B cell (primary cell): ENCODE results near the gene PTPRN2. TPM values are rescaled to one million over a fixed set of nuclear protein-coding genes. Genes with fewer than 3 reads are reported as not detected.
"Not testable (repeated sequence)": the region's sequence is repeated elsewhere in the genome, so short reads cannot be mapped to it uniquely, and the experiment has no call there.

Experiments used
- ATAC-seq: fragments of 200-7000 bp; cut with Tn5 transposase; one replicate; pipeline ENCODE4 v1.10.0; 2021; ENCODE audit warnings: low read depth, mild to moderate bottlenecking, moderate number of reproducible peaks, moderate library complexity
- CTCF ChIA-PET: fragments of 350-600 bp; sonication (Branson Sonifier 250); formaldehyde crosslinking; loops from one replicate; lab custom pipeline; 2021; ENCODE audit warnings: antibody characterized with exemption, inconsistent platforms; lab: Charles Lee
- POLR2A ChIA-PET: fragments of 350-600 bp; sonication (Branson Sonifier 250); formaldehyde crosslinking; loops from one replicate; lab custom pipeline; 2021; ENCODE audit warnings: antibody characterized with exemption; lab: Charles Lee
- DNase-seq: peaks from one replicate; pipeline ENCODE4 v3.0.0; 2013
- H2AFZ ChIP-seq: 2 replicates; pipeline ENCODE4 v1.6.1; 2012; ENCODE audit warnings: mild to moderate bottlenecking, low read depth, low read length; ENCODE audit not compliant: insufficient read depth, poor library complexity, severe bottlenecking
- H3K27ac ChIP-seq, 2 donors: 1 replicate in 1 of 2; 2 replicates in 1 of 2; pipeline ENCODE4 v1.5.1; 2012 to 2013; ENCODE audit warnings: low read length in 2 of 2, mild to moderate bottlenecking in 2 of 2, moderate library complexity in 1 of 2
- H3K27me3 ChIP-seq, 4 experiments: fragments of 200-600 bp in 1 of 4; sonication (generic) in 1 of 4; replicated peaks in 1 of 4; 1 replicate in 2 of 4; 2 replicates in 2 of 4; pipeline versions ENCODE4 v1.6.1 to v1.7.0; 2013 to 2016; ENCODE audit warnings: low read length in 3 of 4, mild to moderate bottlenecking in 2 of 4, mixed read lengths in 1 of 4, moderate library complexity in 1 of 4; ENCODE audit not compliant: insufficient read depth in 4 of 4, control insufficient read depth in 3 of 4; ENCODE audit errors: control extremely low read depth in 1 of 4
- H3K36me3 ChIP-seq, 2 experiments: replicated peaks in 1 of 2; 1 replicate in 1 of 2; 2 replicates in 1 of 2; pipeline versions ENCODE4 v1.6.1 to v1.7.1; 2013; ENCODE audit warnings: low read length in 1 of 2; ENCODE audit not compliant: insufficient read depth in 2 of 2, control insufficient read depth in 1 of 2; ENCODE audit errors: control extremely low read depth in 1 of 2, extremely low read depth in 1 of 2
- H3K4me1 ChIP-seq, 2 donors: fragments of 200-600 bp in 1 of 2; sonication (generic) in 1 of 2; 1 replicate in 1 of 2; 2 replicates in 1 of 2; pipeline versions ENCODE4 v1.5.1 to v1.6.1; 2013 to 2017; ENCODE audit warnings: low read length in 2 of 2; ENCODE audit not compliant: control insufficient read depth in 2 of 2, insufficient read depth in 2 of 2
- H3K4me2 ChIP-seq: replicated peaks from 2 replicates; pipeline ENCODE3; 2012; ENCODE audit warnings: mild to moderate bottlenecking, low read depth, low read length; ENCODE audit not compliant: poor library complexity, severe bottlenecking
- H3K4me3 ChIP-seq, 5 experiments: fragments of 200-600 bp in 1 of 5; sonication (generic) in 1 of 5; 1 replicate in 3 of 5; 2 replicates in 2 of 5; pipeline versions ENCODE4 v1.5.1 to v1.7.0; 2011 to 2016; ENCODE audit warnings: low read length in 4 of 5, mild to moderate bottlenecking in 4 of 5, low read depth in 2 of 5, control low read depth in 1 of 5, moderate library complexity in 1 of 5; ENCODE audit not compliant: insufficient read depth in 1 of 5; ENCODE audit errors: control extremely low read depth in 1 of 5, extremely low read depth in 1 of 5
- H3K79me2 ChIP-seq: fragments of 200-600 bp; sonication (generic); one replicate; pipeline ENCODE4 v1.6.0; 2016; ENCODE audit warnings: low read length; ENCODE audit not compliant: control insufficient read depth, insufficient read depth
- H3K9ac ChIP-seq: fragments of 200-600 bp; sonication (generic); 2 replicates; pipeline ENCODE4 v1.6.1; 2017; ENCODE audit warnings: mild to moderate bottlenecking, low read length, moderate library complexity
- H3K9me3 ChIP-seq, 3 donors: one replicate each; pipeline versions ENCODE4 v1.6.1 to v1.7.1; 2013; ENCODE audit warnings: low read length in 2 of 3; ENCODE audit not compliant: control insufficient read depth in 2 of 3, insufficient read depth in 1 of 3; ENCODE audit errors: control extremely low read depth in 1 of 3
- H4K20me1 ChIP-seq: 2 replicates; pipeline ENCODE4 v1.6.0; 2012; ENCODE audit warnings: mild to moderate bottlenecking, low read length; ENCODE audit not compliant: insufficient read depth, control insufficient read depth, poor library complexity, severe bottlenecking
- H3K27ac Mint-ChIP-seq: one replicate; pipeline ENCODE4 v1.8.0; 2021; ENCODE audit warnings: mixed read lengths
- H3K27me3 Mint-ChIP-seq: one replicate; pipeline ENCODE4 v1.8.0; 2021; ENCODE audit warnings: mixed read lengths
- H3K4me1 Mint-ChIP-seq: one replicate; pipeline ENCODE4 v1.8.0; 2021; ENCODE audit warnings: mixed read lengths
- H3K4me3 Mint-ChIP-seq: one replicate; pipeline ENCODE4 v1.8.0; 2021; ENCODE audit warnings: mixed read lengths
- H3K9me3 Mint-ChIP-seq: one replicate; pipeline ENCODE4 v1.8.0; 2022; ENCODE audit warnings: mixed read lengths; ENCODE audit not compliant: insufficient read depth
- EZH2 ChIP-seq: IDR thresholded peaks from 2 replicates; pipeline ENCODE4 v1.6.1; 2012; ENCODE audit warnings: borderline replicate concordance, low read depth, mild to moderate bottlenecking, moderate library complexity, low read length; ENCODE audit not compliant: insufficient read depth, poor library complexity, severe bottlenecking
- whole genome bisulfite sequencing: methylation state at CpG from one replicate; pipeline ENCODE4 v1.1.5; 2013; ENCODE audit warnings: missing lambda C conversion rate; ENCODE audit not compliant: insufficient coverage; 5-methylcytosine and 5-hydroxymethylcytosine counted together
- intact Hi-C: fragments of 100-400 bp; cut with micrococcal nuclease; formaldehyde crosslinking; loops from one replicate; pipeline ENCODE4 v1.10.0; 2022
- polyA plus RNA-seq: library from polyadenylated mRNA; depleted of rRNA; stranded (reverse); fragments of >200 nt; gene quantifications from 2 replicates; pipeline ENCODE4 v1.2.3, GENCODE V29; 2012
- total RNA-seq, 2 donors: library from RNA; stranded (reverse); fragments of 120-200 nt in 1 of 2; gene quantifications; 1 replicate in 1 of 2; 2 replicates in 1 of 2; pipeline versions ENCODE4 v1.2.3 to v1.2.4, GENCODE V29; 2013 to 2022
- TF ChIP-seq, protein P1 (sequence below): fragments of 200-600 bp; IDR thresholded peaks from one replicate; pipeline ENCODE4 v1.8.0; 2022; ENCODE audit warnings: antibody characterized with exemption, mild to moderate bottlenecking

The PTPRN2 gene
- total and polyA plus RNA-seq, 2 donors (not counting 1 experiment from before 2014, with no cell fraction given), result 2.0 to 5.0 TPM

DNA sequence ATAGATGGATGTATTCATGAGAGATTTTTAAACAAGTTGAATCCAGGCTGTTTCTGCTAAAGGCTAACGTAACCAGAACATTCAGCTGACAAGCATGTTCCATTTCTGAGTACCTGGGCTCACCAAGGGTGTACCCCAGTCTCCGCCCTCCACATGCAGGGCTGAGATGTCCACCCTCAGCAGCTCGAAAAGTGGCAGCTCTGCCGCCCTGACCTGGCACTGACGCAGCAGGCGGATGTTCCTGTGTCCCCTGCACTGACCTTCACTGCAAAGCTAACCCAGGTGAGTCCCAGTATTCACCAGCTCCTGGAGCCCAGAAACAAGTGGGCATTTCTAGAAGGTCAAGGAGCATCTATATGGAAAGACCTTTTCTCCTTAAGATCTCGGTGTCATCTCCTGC lies 437.4 kb downstream of the PTPRN2 start:
- Histone ChIP-seq H3K36me3 (no peaks in the 10 kb centered on the region), H3K9ac (no peak overlapping the region), H3K4me1 (no peaks in the 10 kb centered on the region), H3K27me3 (no peaks in the 10 kb centered on the region), H3K79me2 (no peaks in the 10 kb centered on the region), H4K20me1 (no peaks in the 10 kb centered on the region), H2AFZ (no peak overlapping the region), H3K27ac (no peak overlapping the region), H3K4me3 (no peak overlapping the region), H3K9me3 (peaks cover 0 to 60% (median 0%) of the 10 kb centered on the region in 3 donors), H3K4me2 (no peak overlapping the region)
- Mint-ChIP-seq H3K4me3 (no peak overlapping the region), H3K9me3 (peaks cover under 1% of the 10 kb centered on the region), H3K27ac (no peak overlapping the region), H3K27me3 (no peaks in the 10 kb centered on the region), H3K4me1 (no peaks in the 10 kb centered on the region)
- intact Hi-C loops, result no loop called here
- TF ChIP-seq, protein P1, sequence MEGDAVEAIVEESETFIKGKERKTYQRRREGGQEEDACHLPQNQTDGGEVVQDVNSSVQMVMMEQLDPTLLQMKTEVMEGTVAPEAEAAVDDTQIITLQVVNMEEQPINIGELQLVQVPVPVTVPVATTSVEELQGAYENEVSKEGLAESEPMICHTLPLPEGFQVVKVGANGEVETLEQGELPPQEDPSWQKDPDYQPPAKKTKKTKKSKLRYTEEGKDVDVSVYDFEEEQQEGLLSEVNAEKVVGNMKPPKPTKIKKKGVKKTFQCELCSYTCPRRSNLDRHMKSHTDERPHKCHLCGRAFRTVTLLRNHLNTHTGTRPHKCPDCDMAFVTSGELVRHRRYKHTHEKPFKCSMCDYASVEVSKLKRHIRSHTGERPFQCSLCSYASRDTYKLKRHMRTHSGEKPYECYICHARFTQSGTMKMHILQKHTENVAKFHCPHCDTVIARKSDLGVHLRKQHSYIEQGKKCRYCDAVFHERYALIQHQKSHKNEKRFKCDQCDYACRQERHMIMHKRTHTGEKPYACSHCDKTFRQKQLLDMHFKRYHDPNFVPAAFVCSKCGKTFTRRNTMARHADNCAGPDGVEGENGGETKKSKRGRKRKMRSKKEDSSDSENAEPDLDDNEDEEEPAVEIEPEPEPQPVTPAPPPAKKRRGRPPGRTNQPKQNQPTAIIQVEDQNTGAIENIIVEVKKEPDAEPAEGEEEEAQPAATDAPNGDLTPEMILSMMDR, result no peak
- TF ChIP-seq EZH2, result no peak
- ChIA-PET POLR2A (no interaction called here), CTCF (no interaction called here)
- DNase-seq, result no peak
- WGBS, result 90% methylated on average over 6 of the region's 7 CpGs
- ATAC-seq, result no peak

DNA sequence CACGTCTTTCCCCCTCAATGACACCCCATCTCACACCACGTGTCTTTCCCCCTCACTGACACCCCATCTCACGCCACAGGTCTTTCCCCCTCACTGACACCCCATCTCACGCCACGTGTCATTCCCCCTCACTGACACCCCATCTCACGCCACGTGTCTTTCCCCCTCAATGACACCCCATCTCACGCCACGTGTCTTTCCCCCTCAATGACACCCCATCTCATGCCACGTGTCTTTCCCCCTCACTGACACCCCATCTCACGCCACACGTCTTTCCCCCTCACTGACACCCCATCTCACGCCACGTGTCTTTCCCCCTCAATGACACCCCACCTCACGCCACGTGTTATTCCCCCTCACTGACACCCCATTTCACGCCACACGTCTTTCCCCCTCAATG lies 440.2 kb downstream of the PTPRN2 start:
- H3K9ac ChIP-seq, H3K36me3 ChIP-seq, H3K4me1 ChIP-seq, POLR2A ChIA-PET, intact Hi-C loops, ATAC-seq, H3K27ac Mint-ChIP-seq, H3K79me2 ChIP-seq, H3K9me3 Mint-ChIP-seq, CTCF ChIA-PET, DNase-seq, H3K4me1 Mint-ChIP-seq, H3K27me3 Mint-ChIP-seq, H3K4me3 Mint-ChIP-seq, H2AFZ ChIP-seq, H3K27ac ChIP-seq, H3K4me3 ChIP-seq, H4K20me1 ChIP-seq, H3K27me3 ChIP-seq, H3K4me2 ChIP-seq: not testable (repeated sequence)
- 94% methylated on average over 17 of the region's 18 CpGs for WGBS
- peaks cover 0 to 69% (median 0%) of the 10 kb centered on the region in 3 donors for H3K9me3 ChIP-seq
